ENCODE measurements around the gene NT5DC4.

NT5DC4 gene
- total RNA-seq: 2.1 reads per million, percentile 4 among the genes with 10 or more reads in this experiment

DNA sequence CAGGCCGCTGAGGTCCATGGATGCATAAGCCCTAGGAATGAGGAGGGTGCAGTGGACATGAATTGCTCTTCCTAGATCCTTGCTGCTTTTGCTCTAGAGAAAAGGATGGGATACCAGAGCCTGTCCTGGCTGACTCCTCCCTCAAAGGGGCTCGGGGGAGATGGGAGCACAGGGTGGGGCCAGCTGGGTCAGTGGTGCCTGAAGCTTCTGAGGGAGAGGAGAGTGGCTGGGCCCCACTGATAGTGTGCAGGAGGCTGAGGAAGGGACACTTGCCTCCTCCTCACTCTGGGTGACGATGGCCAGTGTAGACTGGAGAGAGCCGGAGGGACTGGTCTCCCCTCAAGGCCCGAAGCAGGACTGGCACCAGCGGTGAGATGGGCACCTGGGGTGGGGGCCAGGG, at the start of gene NT5DC4:
Gene NT5DC4 (plus strand): TSS at position 236 of the 400 bp plus-strand sequence. CDS start 60 bp downstream, at position 296.
- DNase-seq: no peak

DNA sequence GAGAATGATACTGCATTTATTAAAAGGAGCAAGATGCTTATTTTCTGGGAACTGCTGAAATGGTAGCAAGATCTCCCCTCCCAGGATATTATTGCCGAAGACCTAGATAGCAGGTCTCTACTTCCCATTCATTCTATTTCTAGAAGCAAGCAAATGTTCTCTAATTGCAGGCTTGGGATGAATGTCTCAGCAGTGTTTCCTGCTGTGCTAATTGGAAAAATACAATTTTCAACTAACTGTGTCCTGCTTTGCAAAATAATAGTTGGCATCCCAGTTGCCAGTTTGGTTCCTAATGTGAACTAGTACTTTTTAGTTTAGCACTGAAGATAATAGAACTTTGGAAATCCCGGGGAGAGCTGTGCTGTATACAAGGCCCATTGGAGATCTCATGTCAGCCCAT, 49.0 kb upstream of the NT5DC4 start:
- no peak for DNase-seq

DNA sequence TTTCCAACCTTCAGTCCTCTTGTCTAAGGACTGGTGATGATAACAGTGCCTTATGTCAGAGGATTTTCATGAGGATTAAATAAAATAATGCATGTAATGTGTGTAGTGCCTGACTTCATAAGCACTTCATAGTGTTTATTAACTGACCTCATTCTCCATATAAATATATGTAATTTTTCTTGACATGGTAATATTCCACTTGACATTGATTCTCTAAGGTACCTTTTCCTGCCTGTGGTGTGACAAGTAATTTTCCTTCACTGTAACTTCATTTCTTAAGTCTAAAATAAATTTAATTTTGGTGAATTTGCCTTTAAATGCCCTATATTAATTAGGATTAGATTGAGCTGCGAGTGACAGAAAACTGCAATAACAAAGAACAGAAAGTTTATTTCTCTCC, 47.8 kb upstream of the NT5DC4 start:
- DNase-seq: no peak

DNA sequence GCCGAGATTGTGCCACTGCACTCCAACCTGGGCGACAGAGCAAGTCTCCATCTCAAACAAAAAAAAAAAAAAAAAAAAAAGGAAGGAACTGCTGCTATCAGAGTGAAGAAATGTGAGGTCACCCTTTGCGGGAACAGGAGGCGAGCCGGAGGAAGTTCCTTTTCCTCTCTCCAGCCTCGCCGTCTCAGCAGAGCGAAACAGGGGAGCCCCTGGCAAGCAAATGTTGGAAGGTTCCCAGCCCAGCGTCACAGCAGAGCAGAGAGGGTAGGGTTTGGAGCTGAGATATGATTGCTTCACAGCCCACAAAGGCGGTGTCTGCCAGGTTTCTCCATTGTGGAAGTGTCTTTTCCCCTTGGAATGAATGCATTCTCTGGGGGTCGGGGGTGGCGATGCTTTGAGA, 46.6 kb upstream of the NT5DC4 start:
- no peak for DNase-seq

DNA sequence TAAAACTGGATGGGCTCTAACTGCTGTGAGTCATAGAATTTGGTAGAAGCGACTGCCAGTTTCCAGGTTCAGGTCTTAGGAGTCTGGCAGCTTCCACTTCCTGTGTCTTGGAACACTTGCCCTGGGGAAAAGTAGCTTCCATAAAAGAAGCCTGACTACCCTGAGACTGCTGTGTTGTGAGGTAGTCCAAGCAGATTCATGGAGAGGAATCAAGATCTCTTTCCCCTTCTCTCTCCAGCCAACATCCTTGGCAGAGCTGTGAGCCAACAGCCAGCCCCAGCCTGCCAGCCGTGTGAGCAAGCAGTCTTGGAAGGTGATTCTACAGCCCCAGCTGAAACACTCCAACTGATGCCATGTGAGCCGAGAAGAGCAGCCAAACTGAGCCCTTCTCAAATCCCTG, 41.3 kb upstream of the NT5DC4 start:
- no peak for DNase-seq

GRCh38 chr2:112680666-112681101, 40.1 kb upstream of the NT5DC4 start:
- no peak for DNase-seq

DNA sequence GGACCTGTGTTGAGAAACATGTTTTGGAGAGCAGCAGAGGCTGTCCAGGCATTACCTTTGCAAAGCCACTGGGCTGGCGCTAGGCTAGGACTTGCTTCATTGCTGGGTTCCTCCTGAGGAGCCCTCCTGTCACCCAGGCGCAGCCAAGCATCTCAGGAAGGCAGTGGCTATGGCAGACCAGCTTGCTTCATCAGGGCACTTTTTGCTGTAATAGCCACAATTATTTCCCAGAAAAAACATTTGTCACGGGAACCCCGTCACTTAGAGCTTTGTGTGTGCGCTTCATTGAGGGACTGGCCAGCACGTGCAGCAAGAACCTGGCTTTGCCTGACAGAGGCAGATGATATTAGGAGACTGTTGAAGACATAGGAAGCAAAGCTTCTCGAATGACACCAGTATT, 38.7 kb upstream of the NT5DC4 start:
- DNase-seq: no peak

DNA sequence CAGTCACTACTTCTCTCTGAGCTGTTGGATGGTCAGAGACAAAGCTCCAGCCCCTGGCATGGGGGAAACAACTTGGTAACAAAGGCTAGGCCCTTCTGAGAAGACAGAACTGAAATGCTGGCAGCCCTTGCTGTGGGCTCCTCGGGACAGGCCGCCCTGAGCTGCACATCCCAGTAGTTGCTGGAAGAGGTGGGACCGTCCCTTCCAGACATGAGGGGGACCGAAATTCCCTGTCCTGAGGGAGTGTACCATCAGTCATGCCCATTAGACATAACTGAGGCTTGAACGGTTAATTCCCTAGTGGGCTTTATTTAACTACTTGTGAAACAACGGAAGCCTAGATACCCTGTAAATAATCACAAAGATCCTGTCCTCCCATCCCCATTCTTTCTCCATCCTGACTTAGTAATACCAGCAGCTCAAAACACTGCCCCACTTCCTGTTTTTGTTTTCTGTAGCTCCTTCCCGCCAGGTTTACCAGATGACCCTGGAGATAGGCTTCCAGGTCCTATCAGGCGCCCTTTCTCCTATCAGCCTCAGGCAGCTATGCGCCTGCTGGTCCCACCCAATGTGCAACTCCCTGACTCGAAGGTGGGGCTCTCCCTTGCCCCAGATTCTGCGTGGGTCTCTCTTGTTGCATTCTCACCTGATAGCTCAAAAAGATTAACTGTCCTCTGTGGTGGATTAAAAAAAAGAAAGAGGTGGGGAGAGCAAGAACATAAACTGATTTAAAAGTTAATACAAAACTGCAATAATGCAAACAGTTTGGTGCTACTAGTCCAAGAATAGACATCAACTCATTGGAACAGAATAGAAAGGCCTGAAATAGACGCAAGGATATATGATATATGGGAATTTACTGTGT, 37.0 kb upstream of the NT5DC4 start:
- no peak for DNase-seq

DNA sequence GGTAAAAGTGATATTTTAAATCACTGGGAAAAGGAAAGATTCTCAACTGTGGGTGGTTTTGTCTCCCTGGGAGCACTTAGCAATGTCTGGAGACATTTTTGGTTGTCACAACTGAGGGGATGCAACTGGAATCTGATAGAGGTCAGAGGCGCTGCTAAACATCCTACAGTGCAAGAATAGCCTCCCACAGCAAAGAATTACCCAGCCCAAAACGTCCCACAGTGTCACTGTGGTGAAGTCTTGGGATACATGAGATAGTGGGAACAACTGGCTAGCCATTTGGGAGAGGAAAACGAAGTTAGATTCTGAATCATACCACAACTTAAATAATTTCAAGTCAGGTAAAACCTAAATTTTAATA, 36.4 kb upstream of the NT5DC4 start:
- DNase-seq: no peak

- DNase-seq: no peak
Measured at GRCh38 chr2:112685271-112685884, 35.4 kb upstream of the NT5DC4 start.

GRCh38 chr2:112686348-112687217, 34.2 kb upstream of the NT5DC4 start:
- no peak for DNase-seq

DNA sequence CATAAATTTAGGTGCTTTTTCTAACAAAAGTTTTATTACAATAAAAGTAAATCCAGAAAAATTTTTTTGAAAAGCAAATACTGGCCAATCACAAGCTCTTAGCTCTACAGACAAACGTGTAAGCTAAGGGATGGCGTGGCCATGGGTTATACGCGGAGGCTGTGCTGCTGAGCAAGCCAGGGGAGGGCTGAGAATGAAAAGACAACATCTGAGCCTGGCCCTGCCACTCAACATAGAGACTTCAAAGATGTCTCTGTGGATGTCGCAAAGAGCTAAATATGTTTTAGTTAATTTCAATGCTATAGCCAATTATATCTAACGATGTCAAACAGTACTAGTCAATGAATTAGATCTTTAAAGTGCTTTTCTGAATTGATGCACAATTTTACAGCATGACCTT, 33.3 kb upstream of the NT5DC4 start:
- no peak for DNase-seq

- DNase-seq: no peak
Measured at GRCh38 chr2:112688086-112688880, 32.5 kb upstream of the NT5DC4 start.

- peak; percentile 53 for DNase-seq
Measured at GRCh38 chr2:112690853-112691401, 29.9 kb upstream of the NT5DC4 start.

DNA sequence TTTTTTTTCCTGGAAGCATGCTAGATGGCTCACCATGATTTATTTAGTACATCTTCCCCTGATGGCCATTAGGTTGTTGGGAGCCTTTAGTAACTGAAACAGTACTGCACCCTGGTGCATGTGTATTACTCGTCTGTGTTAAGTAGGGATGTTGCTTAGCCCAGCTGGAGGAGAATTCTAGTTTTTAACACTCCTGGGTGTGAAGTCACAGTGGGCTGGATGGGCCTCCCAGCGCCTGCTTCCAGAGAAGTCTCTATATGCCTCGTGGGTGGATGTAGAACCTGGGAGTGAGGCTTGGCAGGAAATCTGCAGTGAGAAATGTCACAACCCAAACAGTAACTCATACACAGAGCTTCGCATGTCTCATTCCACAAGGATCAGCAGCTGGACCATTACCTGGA, 28.9 kb upstream of the NT5DC4 start:
- DNase-seq: no peak

DNA sequence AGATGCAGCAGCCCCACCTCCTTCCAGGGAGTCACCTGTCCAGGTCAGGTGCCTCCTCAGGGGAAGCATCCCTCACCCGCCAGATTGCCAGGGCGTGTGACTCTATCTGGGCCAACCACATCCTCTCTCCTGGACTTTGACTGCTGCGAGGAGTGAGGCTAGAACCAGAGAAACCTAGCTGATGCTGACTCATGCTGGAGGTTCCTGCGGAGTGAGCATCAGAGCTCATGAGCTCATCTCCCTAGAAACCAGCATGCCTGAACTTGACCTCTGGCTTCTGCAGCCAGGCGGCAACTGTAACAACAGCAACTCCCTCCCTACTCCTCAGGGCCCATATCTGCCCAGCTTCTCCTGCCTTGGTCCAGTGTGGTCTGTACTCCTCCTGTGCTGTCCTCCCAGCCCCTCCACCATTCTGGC, 28.3 kb upstream of the NT5DC4 start:
- no peak for DNase-seq

DNA sequence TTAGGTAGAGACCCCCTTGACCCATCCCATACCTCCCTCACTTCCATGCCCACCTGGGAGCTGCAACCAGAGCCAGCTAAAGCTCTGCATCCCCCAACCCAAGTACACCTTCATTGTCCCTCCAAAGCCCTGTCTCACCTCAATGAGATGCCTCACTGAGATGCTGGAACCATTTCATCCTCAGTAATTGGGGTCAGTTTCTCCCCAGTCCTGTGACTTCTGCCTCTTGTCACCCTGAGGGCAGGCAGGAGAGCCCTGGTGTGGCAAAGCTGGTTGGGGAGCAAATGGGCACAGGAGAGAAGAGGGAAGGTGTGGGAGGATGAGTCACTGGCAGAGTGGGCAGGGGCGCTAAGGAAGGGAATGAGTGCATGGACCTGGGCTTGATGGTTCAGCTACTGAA, 27.9 kb upstream of the NT5DC4 start:
- DNase-seq: no peak

- no peak for DNase-seq
Measured at GRCh38 chr2:112693596-112693995, 27.2 kb upstream of the NT5DC4 start.

- no peak for DNase-seq
Measured at GRCh38 chr2:112694182-112694581, 26.6 kb upstream of the NT5DC4 start.

- DNase-seq: no peak
Measured at GRCh38 chr2:112698834-112699515, 21.8 kb upstream of the NT5DC4 start.

DNA sequence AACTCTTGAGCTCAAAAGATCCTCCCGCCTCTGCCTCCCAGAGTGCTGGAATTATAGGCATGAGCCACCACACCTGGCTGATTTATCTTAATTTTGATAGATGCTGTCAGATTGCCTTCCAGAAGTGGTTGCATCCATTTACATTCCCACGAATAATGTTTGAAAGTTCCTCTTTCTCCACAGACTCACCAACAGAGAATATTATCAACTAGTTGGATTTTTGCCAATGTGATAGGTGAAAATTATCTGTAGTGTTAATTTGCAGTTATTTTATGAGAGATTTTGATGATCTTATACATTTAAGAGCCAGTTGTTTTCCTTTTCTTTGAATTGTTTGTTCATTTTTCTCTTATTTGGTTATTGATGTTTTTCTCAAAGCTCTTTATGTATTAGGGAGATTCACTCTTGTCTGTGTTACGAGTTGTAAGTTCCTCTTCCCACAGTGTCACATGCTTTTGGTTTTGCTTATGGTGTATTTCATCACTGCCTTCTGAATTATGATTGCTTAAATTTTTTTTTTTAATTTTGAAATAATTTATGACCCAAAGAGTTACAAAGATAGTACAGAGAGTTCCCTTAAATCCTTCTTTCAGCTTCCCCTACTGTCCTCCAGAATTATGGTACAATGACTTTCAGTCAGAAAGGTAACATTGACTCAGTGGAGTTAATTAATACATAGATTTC, 20.7 kb upstream of the NT5DC4 start:
- no peak for DNase-seq
